Measurements from ENCODE around the gene ADISSP. TPM values are rescaled to one million over a fixed set of nuclear protein-coding genes. Genes with fewer than 3 reads are reported as not detected.

The ADISSP gene
- total RNA-seq, 1 donor from 2014 or later = 18.0 TPM

DNA sequence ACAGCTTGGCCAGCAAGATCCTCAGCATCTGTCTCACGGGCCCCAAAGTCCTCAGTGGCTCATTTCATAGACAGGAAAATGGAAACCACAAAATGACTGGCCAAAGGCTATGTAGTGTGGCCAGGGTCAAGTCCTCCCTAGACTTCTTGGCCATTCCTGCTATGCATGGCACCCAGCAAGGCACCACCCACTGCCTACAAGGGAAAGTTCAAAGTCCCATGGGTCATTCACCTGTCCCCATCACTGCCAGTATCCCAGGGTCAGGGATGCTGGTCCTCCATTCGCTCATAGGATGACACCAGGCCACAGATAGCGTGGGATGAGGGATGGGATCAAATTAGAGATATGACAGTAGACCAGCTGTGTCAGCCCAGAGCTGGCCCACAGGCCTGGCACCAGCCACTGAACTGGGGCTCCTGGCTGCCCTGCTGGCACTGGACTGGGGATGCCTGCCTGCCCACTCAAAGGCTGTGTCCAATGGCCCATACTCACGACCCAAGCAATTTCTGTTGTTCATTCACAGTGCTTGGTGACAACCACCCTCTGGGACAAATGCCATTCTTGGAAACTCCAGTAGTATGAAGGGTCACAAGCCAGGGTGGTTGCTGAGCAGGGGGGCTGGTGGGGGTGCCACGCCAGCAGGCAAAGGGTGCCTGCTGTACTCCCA, 11.6 kb downstream of the ADISSP start:
- no peak for DNase-seq (ENCODE audit: low spot score)
- Mint-ChIP-seq H3K9me3 (ENCODE audit: unreplicated experiment) (no peaks in the 10 kb centered on the region), H3K4me3 (ENCODE audit: unreplicated experiment) (no peak overlapping the region), H3K4me1 (ENCODE audit: unreplicated experiment) (peaks cover 3% of the 10 kb centered on the region), H3K27ac (ENCODE audit: unreplicated experiment) (no peak overlapping the region), H3K36me3 (ENCODE audit: low read depth, unreplicated experiment) (peaks cover 8% of the 10 kb centered on the region), H3K27me3 (ENCODE audit: unreplicated experiment) (peaks cover 25% of the 10 kb centered on the region)
- TF ChIP-seq CTCF (IDR thresholded peaks at IDR 0.05; ENCODE audit: unreplicated experiment) = no peak

DNA sequence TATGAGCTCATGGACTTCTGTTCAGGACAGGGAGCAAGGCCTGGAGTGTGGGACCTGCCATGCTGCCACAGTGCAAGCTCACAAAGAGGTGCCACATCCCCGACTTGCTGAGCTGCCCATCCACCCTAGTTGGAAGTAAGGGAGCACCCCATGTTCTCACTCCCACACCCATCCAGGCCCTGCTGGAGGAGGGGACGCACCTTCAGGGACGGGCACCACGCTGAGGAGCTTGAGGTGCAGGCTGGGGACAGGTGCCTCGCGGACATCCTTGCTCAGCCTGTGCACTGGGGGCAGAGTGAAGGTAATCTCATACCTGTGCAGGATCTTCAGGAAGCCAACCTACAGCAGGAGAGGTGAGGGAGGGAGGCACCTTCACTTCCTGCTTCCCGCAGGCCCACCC, 12.3 kb downstream of the ADISSP start:
- H3K27ac Mint-ChIP-seq (ENCODE audit: unreplicated experiment) = no peak overlapping the region
- peaks cover 12% of the 10 kb centered on the region for H3K36me3 Mint-ChIP-seq (ENCODE audit: low read depth, unreplicated experiment)
- peaks cover 28% of the 10 kb centered on the region for H3K27me3 Mint-ChIP-seq (ENCODE audit: unreplicated experiment)
- no peak for TF ChIP-seq CTCF (IDR thresholded peaks at IDR 0.05; ENCODE audit: unreplicated experiment)
- peaks cover 3% of the 10 kb centered on the region for H3K4me1 Mint-ChIP-seq (ENCODE audit: unreplicated experiment)
- DNase-seq (ENCODE audit: low spot score) = no peak
- no peak overlapping the region for H3K4me3 Mint-ChIP-seq (ENCODE audit: unreplicated experiment)
- no peaks in the 10 kb centered on the region for H3K9me3 Mint-ChIP-seq (ENCODE audit: unreplicated experiment)

DNA sequence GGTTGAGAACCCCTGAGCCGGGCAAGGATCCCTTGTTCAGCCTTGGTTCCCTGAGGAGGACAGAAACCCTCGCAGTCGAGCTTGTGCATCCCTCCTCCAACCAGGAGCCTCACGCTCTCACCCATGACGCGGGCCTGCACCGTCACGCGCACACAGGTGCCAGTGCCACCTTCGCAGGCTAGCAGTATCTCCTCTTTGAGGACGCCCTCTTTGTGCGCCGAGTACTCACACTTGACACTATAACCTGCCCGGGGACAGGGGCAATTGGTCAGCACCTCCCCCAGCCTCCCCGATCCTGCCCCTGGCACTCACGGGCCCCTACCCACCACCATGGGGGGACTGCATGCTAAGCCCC, 13.3 kb downstream of the ADISSP start:
- Mint-ChIP-seq H3K27ac (ENCODE audit: unreplicated experiment) (no peak overlapping the region), H3K4me3 (ENCODE audit: unreplicated experiment) (no peak overlapping the region), H3K4me1 (ENCODE audit: unreplicated experiment) (peaks cover 3% of the 10 kb centered on the region), H3K27me3 (ENCODE audit: unreplicated experiment) (peaks cover 26% of the 10 kb centered on the region), H3K9me3 (ENCODE audit: unreplicated experiment) (no peaks in the 10 kb centered on the region), H3K36me3 (ENCODE audit: low read depth, unreplicated experiment) (peaks cover 12% of the 10 kb centered on the region)
- DNase-seq (ENCODE audit: low spot score) = no peak
- TF ChIP-seq CTCF (IDR thresholded peaks at IDR 0.05; ENCODE audit: unreplicated experiment) = no peak

DNA sequence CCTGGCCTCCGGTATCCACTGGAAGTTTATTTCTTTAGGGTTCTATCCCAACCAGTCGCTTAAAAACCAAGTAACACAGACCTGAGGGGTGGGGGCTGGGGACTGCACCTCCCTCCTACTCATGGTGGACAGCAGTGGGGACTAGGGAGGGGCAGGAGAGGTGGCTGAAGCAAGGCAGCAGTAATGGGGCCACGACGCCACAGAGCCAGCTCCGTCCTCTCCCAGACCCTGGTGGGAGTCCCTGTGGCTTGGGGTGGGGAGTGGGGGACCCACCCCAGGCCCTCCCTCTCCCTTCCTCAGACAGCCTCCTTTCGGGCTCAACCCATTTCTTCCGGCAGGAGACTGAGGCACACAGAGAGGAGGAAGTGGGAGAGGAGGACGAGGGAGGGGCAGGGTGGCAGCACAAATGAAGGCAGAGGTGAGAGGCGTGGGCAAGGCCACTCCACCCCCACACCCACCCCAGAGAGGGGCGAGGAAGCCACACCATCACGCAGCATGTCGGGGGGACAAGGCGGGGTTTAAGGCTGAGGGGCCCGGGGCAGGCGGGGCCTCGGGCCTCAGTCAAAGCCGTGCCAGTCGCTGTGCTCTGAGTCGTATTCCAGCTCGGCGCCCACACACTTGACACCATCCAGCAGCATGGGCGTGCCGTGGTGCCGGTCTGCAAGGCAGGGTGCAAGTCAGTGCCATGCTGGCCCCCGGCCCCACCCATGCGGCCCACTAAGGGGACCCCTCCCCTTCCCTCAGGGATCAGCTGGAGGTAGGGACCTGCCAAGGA, 13.9 kb downstream of the ADISSP start:
- Mint-ChIP-seq H3K27ac (ENCODE audit: unreplicated experiment) (no peak overlapping the region), H3K27me3 (ENCODE audit: unreplicated experiment) (peaks cover 26% of the 10 kb centered on the region), H3K9me3 (ENCODE audit: unreplicated experiment) (no peaks in the 10 kb centered on the region), H3K4me1 (ENCODE audit: unreplicated experiment) (peaks cover 3% of the 10 kb centered on the region), H3K4me3 (ENCODE audit: unreplicated experiment) (no peak overlapping the region), H3K36me3 (ENCODE audit: low read depth, unreplicated experiment) (peaks cover 12% of the 10 kb centered on the region)
- TF ChIP-seq CTCF (IDR thresholded peaks at IDR 0.05; ENCODE audit: unreplicated experiment) = no peak
- no peak for DNase-seq (ENCODE audit: low spot score)

GRCh38 chr20:3753098-3753497, 14.5 kb downstream of the ADISSP start:
- TF ChIP-seq CTCF (IDR thresholded peaks at IDR 0.05; ENCODE audit: unreplicated experiment) = peak; percentile 54
- peak; percentile 76 for DNase-seq (ENCODE audit: low spot score)
- no peaks in the 10 kb centered on the region for H3K9me3 Mint-ChIP-seq (ENCODE audit: unreplicated experiment)
- peaks cover 3% of the 10 kb centered on the region for H3K4me1 Mint-ChIP-seq (ENCODE audit: unreplicated experiment)
- no peak overlapping the region for H3K4me3 Mint-ChIP-seq (ENCODE audit: unreplicated experiment)
- H3K36me3 Mint-ChIP-seq (ENCODE audit: low read depth, unreplicated experiment) = peaks cover 12% of the 10 kb centered on the region
- no peak overlapping the region for H3K27ac Mint-ChIP-seq (ENCODE audit: unreplicated experiment)
- peaks cover 24% of the 10 kb centered on the region for H3K27me3 Mint-ChIP-seq (ENCODE audit: unreplicated experiment)
